H1 (cell line): Measurements from ENCODE around the gene ACTN2. TPM values are rescaled to one million over a fixed set of nuclear protein-coding genes. Genes with fewer than 3 reads are reported as not detected.

Experiments
- CHD1 ChIP-seq: IDR thresholded peaks from 2 replicates; pipeline ENCODE4 v1.6.1; 2012; ENCODE audit warnings: low read depth, low read length, improper control_type of control experiment
- CHD2 ChIP-seq: IDR thresholded peaks from 2 replicates; pipeline ENCODE4 v1.6.1; 2012; ENCODE audit warnings: low read length, improper control_type of control experiment
- SRF ChIP-seq: IDR thresholded peaks from 2 replicates; pipeline ENCODE4 v1.6.1; 2011; ENCODE audit warnings: mild to moderate bottlenecking, low read depth, low read length, moderate library complexity
- polyA plus RNA-seq, 7 experiments: library from polyadenylated mRNA; depleted of rRNA in 3 of 7; stranded (reverse) in 5 of 7; unstranded in 2 of 7; fragments of >200 nt in 5 of 7; fragments of 200-250 nt in 2 of 7; gene quantifications; 1 replicate in 5 of 7; 2 replicates in 1 of 7; 4 replicates in 1 of 7; pipeline versions ENCODE4 v1.2.1 to v1.2.3, GENCODE V29; 2011 to 2013; ENCODE audit warnings: missing spikeins in 2 of 7, mixed read lengths in 2 of 7
- total RNA-seq: library from RNA; stranded (reverse); fragmentation: NEBNext Ultra II Directional; extraction: Animal tissue kit (Norgen Biotek cat#: 25700); gene quantifications from 2 replicates; pipeline ENCODE4 v1.2.1, GENCODE V29; 2021

ACTN2 gene
- total and polyA plus RNA-seq, 2 of the 8 experiments (the other 6 are each of a cell fraction or from before 2014, with no cell fraction given), result 1.9 to 4.1 TPM

DNA sequence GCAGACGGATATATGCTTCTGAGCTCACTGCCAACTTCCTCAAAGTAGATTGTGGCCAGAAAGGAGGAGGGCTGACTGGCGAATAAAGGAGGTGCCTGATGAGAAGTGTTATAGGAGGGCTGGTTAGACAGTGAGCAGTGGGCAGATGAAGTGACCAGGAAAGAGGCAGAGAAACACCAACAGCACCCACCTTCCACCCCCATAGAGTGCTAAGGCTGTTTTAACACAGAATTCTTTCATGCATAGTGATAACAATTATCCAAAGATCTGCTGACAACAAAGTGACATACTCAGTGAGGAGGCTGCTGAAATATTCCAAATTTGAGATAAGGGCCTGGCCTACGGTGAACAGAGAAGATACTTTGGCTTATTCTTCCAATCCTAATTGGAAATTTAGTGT lies 87.6 kb downstream of the ACTN2 start (continued):
- TF ChIP-seq CHD2 (no peak), CHD1 (no peak), SRF (no peak)
- TF ChIP-seq, all 59 proteins: peak for 0
